Sigmoid colon (tissue), 7 donors: ENCODE data around the gene ARHGAP8. TPM values are rescaled to one million over a fixed set of nuclear protein-coding genes. Genes with fewer than 3 reads are reported as not detected.

Experiments
- DNase-seq: peaks from one replicate; pipeline ENCODE4 v3.0.0-alpha.2; 2019
- H3K27ac ChIP-seq, 4 donors: fragments of 200-600 bp; sonication (generic); one replicate each; pipeline ENCODE4 v1.5.1; 2016 to 2019; ENCODE audit warnings: mild to moderate bottlenecking in 1 of 4
- H3K27me3 ChIP-seq, 3 donors: fragments of 200-600 bp; sonication (generic); one replicate each; pipeline ENCODE4 v1.5.1; 2019; ENCODE audit warnings: mild to moderate bottlenecking in 1 of 3
- H3K36me3 ChIP-seq, 4 donors: fragments of 200-600 bp; sonication (generic); one replicate each; pipeline ENCODE4 v1.5.1; 2016 to 2019
- H3K4me1 ChIP-seq, 4 donors: fragments of 200-600 bp; sonication (generic); one replicate each; pipeline ENCODE4 v1.5.1; 2017 to 2019
- H3K4me3 ChIP-seq, 4 donors: fragments of 200-600 bp; sonication (generic); one replicate each; pipeline ENCODE4 v1.5.1; 2017 to 2019; ENCODE audit warnings: mild to moderate bottlenecking in 2 of 4, moderate library complexity in 1 of 4
- H3K9me3 ChIP-seq, 4 donors: fragments of 200-600 bp in 3 of 4; sonication (generic) in 3 of 4; one replicate each; pipeline versions ENCODE4 v1.5.1 to v1.6.1; 2013 to 2019
- EP300 ChIP-seq, 4 donors: sonication (generic); formaldehyde crosslinking; IDR thresholded peaks; one replicate each; pipeline ENCODE4 v1.6.1; 2017; ENCODE audit warnings: antibody characterized with exemption in 4 of 4
- POLR2A ChIP-seq, 2 donors: fragments of 450-650 bp; IDR thresholded peaks; one replicate each; pipeline ENCODE4 v1.6.1; 2016; ENCODE audit warnings: antibody characterized with exemption in 2 of 2, mild to moderate bottlenecking in 2 of 2, moderate library complexity in 2 of 2
- POLR2AphosphoS5 ChIP-seq, 4 donors: sonication (generic); formaldehyde crosslinking; IDR thresholded peaks; one replicate each; pipeline ENCODE4 v1.6.1; 2017; ENCODE audit warnings: antibody characterized with exemption in 4 of 4
- WGBS, 2 donors: extraction: QIAGEN DNeasy Blood & Tissue Kit; methylation state at CpG; one replicate each; pipeline ENCODE4 v1.1.7; 2013; 5-methylcytosine and 5-hydroxymethylcytosine counted together
- intact Hi-C: fragments of 100-400 bp; cut with DNase I; formaldehyde crosslinking; loops from one replicate; pipeline ENCODE4 v1.15.1; 2023
- polyA plus RNA-seq, 3 donors: library from polyadenylated mRNA; stranded (reverse); fragments of 200-250 nt; gene quantifications; one replicate each; pipeline ENCODE4 v1.2.3, GENCODE V29; 2013
- total RNA-seq, 4 donors: library from RNA; depleted of rRNA; stranded (reverse); fragments of >200 nt; gene quantifications; one replicate each; pipeline ENCODE4 v1.1.0, GENCODE V29; 2016
- TF ChIP-seq, protein P1 (sequence below), 4 experiments: fragments of 450-650 bp in 3 of 4; fragments of 200-600 bp in 1 of 4; IDR thresholded peaks; one replicate each; pipeline ENCODE4 v1.5.1; 2016 to 2019; ENCODE audit warnings: antibody characterized with exemption in 4 of 4, mild to moderate bottlenecking in 3 of 4, moderate library complexity in 2 of 4
- donor health status: healthy with polysubstance abuse.
- donor health status: Bipolar disorder and iron deficiency.
- donor health status: healthy.

ARHGAP8 gene
- total and polyA plus RNA-seq, 7 donors, result 0.66 to 30.9 (median 6.0) TPM; not detected in 1

DNA sequence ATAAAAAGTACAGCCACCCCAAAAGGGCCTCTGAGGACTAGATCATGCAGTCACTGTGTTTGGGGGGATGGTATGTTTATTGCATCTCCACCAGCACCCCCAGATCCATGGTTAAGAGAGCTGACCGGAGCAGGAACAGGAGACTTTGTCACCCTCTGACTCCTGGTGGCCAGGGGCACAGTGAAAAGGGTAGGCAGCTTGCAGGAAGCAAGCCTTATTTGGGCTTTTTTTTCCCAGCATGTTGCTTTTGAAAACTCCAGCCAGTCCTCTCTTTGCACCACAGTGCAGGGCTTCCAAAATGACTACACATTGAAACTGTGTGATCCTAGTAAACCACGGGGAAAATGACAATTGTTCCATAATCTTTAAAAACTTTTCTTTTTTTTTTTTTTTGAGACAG, 29.8 kb upstream of the ARHGAP8 start:
- Histone ChIP-seq H3K27me3 (no peaks in the 10 kb centered on the region), H3K4me3 (no peak overlapping the region), H3K4me1 (no peaks in the 10 kb centered on the region), H3K27ac (no peak overlapping the region), H3K36me3 (peaks cover 0 to 3% (median 0%) of the 10 kb centered on the region in 4 donors), H3K9me3 (no peaks in the 10 kb centered on the region)
- WGBS, 2 donors, result 80 to 86% methylated on average over 2 of the region's 2 CpGs
- no peak for DNase-seq
- intact Hi-C loops, result no loop called here
- no peak for TF ChIP-seq POLR2A (IDR thresholded peaks at IDR 0.05)

GRCh38 chr22:44723801-44724200, 28.6 kb upstream of the ARHGAP8 start:
- no peaks in the 10 kb centered on the region for H3K9me3 ChIP-seq
- DNase-seq, result no peak
- H3K36me3 ChIP-seq, result peaks cover 0 to 3% (median 0%) of the 10 kb centered on the region in 4 donors
- H3K27ac ChIP-seq, result no peak overlapping the region
- H3K4me1 ChIP-seq, result peaks cover 0 to 8% (median 4%) of the 10 kb centered on the region in 4 donors
- intact Hi-C loops, result no loop called here
- no peak for TF ChIP-seq EP300 (IDR thresholded peaks at IDR 0.05)
- H3K4me3 ChIP-seq, result no peak overlapping the region
- WGBS, 2 donors, result 87 to 96% methylated on average over 2 of the region's 2 CpGs
- H3K27me3 ChIP-seq, result no peaks in the 10 kb centered on the region

DNA sequence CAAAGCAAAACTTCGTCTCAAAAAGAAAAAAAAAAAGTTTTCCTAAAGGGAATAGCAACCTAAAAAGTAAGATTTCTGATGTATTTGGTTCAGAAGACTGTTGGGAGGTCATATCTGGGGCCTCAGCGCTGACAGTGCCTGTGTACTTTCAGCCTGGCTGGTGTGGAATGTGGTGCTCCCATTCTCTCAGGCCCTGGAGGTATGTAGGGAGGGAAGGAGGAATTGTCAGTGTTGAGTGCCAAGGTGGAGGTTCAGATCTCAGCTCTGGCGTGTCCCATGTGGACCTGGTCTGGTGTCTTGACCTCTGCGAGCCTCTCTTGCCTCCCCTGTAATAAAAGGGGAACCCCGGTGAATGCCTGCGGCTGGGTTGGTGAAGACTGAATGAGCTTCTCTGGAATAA, 28.0 kb upstream of the ARHGAP8 start:
- no peak for TF ChIP-seq EP300 (IDR thresholded peaks at IDR 0.05)
- TF ChIP-seq, protein P1, sequence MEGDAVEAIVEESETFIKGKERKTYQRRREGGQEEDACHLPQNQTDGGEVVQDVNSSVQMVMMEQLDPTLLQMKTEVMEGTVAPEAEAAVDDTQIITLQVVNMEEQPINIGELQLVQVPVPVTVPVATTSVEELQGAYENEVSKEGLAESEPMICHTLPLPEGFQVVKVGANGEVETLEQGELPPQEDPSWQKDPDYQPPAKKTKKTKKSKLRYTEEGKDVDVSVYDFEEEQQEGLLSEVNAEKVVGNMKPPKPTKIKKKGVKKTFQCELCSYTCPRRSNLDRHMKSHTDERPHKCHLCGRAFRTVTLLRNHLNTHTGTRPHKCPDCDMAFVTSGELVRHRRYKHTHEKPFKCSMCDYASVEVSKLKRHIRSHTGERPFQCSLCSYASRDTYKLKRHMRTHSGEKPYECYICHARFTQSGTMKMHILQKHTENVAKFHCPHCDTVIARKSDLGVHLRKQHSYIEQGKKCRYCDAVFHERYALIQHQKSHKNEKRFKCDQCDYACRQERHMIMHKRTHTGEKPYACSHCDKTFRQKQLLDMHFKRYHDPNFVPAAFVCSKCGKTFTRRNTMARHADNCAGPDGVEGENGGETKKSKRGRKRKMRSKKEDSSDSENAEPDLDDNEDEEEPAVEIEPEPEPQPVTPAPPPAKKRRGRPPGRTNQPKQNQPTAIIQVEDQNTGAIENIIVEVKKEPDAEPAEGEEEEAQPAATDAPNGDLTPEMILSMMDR (IDR thresholded peaks at IDR 0.05), result no peak
- TF ChIP-seq POLR2AphosphoS5 (IDR thresholded peaks at IDR 0.05), result no peak
- TF ChIP-seq POLR2A (IDR thresholded peaks at IDR 0.05), result no peak
- no peak overlapping the region for H3K4me3 ChIP-seq
- peaks cover 0 to 14% (median 10%) of the 10 kb centered on the region in 4 donors for H3K4me1 ChIP-seq
- peaks cover 0 to 3% (median 0%) of the 10 kb centered on the region in 4 donors for H3K36me3 ChIP-seq
- DNase-seq, result no peak
- H3K27ac ChIP-seq, result no peak overlapping the region
- WGBS, 2 donors, result 86 to 90% methylated on average over 6 of the region's 6 CpGs
- intact Hi-C loops, result no loop called here
- H3K27me3 ChIP-seq, result no peaks in the 10 kb centered on the region
- no peaks in the 10 kb centered on the region for H3K9me3 ChIP-seq

DNA sequence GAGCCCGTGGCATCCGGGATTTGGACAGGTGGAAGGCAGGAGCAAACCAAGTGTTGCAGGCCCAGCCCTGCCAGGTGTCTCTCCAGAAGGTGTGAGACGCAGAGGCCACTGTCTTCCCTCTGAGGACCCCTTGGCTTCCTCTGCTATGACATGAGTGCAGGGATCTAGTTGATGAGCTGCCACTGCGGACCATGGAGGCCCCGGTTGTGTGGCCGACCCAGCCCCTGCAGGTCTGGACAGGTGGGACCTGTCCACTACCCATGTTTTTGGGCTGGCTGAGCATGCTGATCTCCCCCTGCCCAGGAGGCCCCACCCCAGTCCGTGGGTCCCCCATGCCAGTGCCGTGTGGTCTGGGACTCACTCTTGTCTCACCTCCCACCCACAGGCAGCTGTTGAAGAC, 27.5 kb upstream of the ARHGAP8 start:
- Histone ChIP-seq H3K4me1 (peaks cover 0 to 19% (median 14%) of the 10 kb centered on the region in 4 donors), H3K4me3 (no peak overlapping the region), H3K27ac (no peak overlapping the region), H3K36me3 (peaks cover 0 to 3% (median 0%) of the 10 kb centered on the region in 4 donors), H3K27me3 (no peaks in the 10 kb centered on the region), H3K9me3 (no peaks in the 10 kb centered on the region)
- TF ChIP-seq POLR2AphosphoS5 (IDR thresholded peaks at IDR 0.05) (no peak), EP300 (IDR thresholded peaks at IDR 0.05) (no peak), POLR2A (IDR thresholded peaks at IDR 0.05) (no peak)
- TF ChIP-seq, protein P1 (IDR thresholded peaks at IDR 0.05), result no peak
- DNase-seq, result no peak
- WGBS, 2 donors, result 91% methylated on average over 8 of the region's 8 CpGs
- intact Hi-C loops, result no loop called here

DNA sequence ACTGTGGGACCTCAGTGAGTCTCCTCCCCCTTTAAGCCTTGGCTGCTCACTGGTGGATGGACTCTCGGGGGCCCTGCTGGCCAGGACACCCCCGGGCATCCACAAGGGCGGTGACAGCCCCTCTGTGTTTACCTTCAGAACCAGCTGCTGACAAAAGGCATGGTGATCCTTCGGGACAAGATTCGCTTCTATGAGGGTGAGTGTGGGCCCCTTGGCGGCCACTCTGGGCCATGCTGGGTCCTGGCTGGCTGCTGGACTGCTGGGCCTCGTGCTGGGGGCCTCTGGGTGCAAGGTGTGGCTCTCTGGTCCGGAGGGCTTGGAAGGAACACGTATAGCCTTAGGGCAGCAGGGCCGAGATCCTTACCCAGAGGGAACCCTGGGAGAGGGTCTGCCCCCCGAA, 25.9 kb upstream of the ARHGAP8 start:
- Histone ChIP-seq H3K4me3 (no peak overlapping the region), H3K4me1 (peaks cover 0 to 21% (median 17%) of the 10 kb centered on the region in 4 donors), H3K9me3 (no peaks in the 10 kb centered on the region), H3K36me3 (peaks cover 0 to 3% (median 0%) of the 10 kb centered on the region in 4 donors), H3K27me3 (no peaks in the 10 kb centered on the region), H3K27ac (no peak overlapping the region)
- no peak for DNase-seq
- TF ChIP-seq POLR2A (IDR thresholded peaks at IDR 0.05), result no peak
- TF ChIP-seq POLR2AphosphoS5 (IDR thresholded peaks at IDR 0.05), result no peak
- TF ChIP-seq, protein P1 (IDR thresholded peaks at IDR 0.05), result no peak
- no peak for TF ChIP-seq EP300 (IDR thresholded peaks at IDR 0.05)
- WGBS, 2 donors, result 93 to 94% methylated on average over 11 of the region's 11 CpGs
- intact Hi-C loops, result no loop called here

DNA sequence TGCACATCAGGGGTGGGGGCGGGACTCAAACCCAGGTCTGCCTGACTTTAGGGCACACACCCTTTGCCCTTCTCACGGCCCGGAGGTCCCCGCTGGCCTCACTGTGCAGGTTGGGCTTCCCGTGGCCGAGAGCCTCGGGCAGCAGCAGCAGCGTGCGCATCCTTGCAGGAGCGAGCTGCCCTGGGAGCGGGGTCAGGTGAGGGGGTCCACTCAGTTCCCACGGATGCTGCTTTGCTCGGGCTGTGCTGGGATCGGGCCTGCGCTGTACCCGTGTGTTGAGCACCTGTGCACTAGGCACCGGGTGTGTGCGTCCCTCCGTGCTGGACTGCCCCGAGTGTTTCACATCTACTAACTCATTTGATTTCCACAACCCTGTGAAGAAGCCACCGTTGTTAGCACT, 25.2 kb upstream of the ARHGAP8 start:
- Histone ChIP-seq H3K4me1 (peaks cover 0 to 21% (median 17%) of the 10 kb centered on the region in 4 donors), H3K9me3 (no peaks in the 10 kb centered on the region), H3K27me3 (no peaks in the 10 kb centered on the region), H3K36me3 (peaks cover 0 to 3% (median 0%) of the 10 kb centered on the region in 4 donors), H3K27ac (no peak overlapping the region), H3K4me3 (no peak overlapping the region)
- no peak for TF ChIP-seq POLR2AphosphoS5 (IDR thresholded peaks at IDR 0.05)
- TF ChIP-seq POLR2A (IDR thresholded peaks at IDR 0.05), result no peak
- TF ChIP-seq, protein P1 (IDR thresholded peaks at IDR 0.05), result no peak
- TF ChIP-seq EP300 (IDR thresholded peaks at IDR 0.05), result no peak
- intact Hi-C loops, result no loop called here
- DNase-seq, result no peak
- 94 to 95% methylated on average over 21 of the region's 21 CpGs for WGBS, 2 donors
